GM12892 (cell line): ENCODE results near the gene BBIP1.

Experiments
- DNase-seq: peaks from one replicate; pipeline ENCODE4 v3.0.0; 2011; ENCODE audit not compliant: insufficient read length
- FAIRE-seq: peaks from 2 replicates; lab custom pipeline; 2011; peaks lifted over from hg19 to GRCh38; lab: Jason Lieb, UNC
- POLR2A ChIP-seq: IDR thresholded peaks from 2 replicates; pipeline ENCODE4 v1.6.1; 2011; ENCODE audit warnings: low read depth, low read length, control low read depth
- POLR2AphosphoS5 ChIP-seq: IDR thresholded peaks from 2 replicates; pipeline ENCODE4 v1.6.1; 2011; ENCODE audit warnings: low read depth, low read length, control low read depth
- TAF1 ChIP-seq: IDR thresholded peaks from 2 replicates; pipeline ENCODE4 v1.6.1; 2011; ENCODE audit warnings: low read depth, mild to moderate bottlenecking, control low read depth, low read length, borderline replicate concordance

The BBIP1 gene

DNA sequence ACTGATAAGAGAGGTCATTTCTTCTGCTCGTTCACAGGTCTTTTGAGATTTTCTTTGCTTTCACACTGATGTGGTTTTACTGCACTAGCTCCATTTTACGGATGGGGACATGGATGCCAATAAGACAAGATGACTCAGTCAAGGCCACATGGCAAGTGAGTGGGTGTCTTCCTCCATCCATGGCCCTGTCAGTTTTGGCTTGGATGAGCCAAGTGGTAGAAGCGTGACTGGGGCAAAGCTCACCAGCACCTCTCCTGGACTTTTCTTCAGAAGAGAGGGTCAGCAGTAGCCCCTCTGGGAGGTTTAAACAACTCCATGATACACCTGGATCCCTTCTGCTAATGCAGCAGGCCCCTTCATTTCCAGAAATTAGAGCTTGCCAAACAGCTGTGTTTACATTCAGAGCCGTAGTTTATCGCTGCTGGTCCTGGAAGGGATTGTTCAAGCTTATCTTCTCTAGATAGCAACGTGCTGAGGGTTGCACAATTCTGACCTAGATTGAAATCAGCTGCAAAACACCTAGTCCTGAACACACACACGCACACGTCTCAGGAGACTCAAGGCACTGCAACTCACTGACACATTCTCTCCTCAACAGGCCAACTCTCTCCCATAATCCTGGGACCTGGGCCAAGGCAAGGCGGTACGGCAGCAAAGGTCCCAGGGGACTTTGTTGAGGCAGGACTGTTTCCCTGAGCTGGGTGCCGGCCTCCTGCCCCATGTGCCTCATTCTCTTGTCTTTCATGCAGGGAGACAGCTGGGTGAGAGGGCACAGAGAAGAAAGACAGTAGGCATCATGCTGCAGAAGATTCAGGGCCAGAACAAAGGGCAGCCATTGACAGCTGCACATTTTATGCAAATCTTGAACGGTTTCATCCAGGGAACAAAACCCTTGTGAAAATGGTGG is 61.5 kb downstream of the BBIP1 start:
- FAIRE-seq = peak; percentile 84
- DNase-seq = no peak

DNA sequence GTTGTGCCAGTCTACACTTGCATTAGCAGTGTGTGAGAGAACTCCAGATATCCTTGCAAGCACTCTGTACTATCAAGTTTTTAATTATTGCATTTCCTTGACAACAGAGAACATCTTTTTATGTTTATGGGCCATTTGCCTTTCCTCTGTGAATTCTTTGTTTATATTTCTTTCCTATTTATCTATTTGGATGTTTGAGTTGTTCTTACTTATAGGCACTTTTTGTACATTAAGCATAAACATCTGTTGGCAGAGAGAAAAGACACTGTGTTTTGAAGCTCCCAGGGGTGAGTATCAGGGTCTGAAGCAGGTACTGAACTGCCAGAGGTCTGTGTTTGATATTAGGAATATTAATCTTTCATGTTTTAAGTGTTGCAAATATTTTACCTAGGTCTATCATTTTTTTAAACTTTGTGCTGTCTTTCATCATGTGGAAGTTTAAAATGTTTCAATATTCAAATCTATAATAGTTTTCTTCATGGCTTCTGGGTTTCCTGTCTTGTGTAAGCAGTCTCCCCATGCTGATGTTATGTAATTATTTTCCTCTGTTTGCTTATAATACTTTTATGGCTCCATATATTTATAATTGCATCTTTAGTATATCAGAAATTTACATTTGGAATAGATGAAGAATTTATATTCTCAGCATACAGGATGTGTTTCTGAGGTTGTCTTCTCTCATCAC is 64.9 kb downstream of the BBIP1 start:
- no peak for TF ChIP-seq TAF1
- TF ChIP-seq POLR2AphosphoS5 = no peak
- no peak for TF ChIP-seq POLR2A
- FAIRE-seq = no peak
- DNase-seq = no peak

More for the DNA sequence above, 61.5 kb downstream of the BBIP1 start:
- TF ChIP-seq TAF1 (no peak), POLR2AphosphoS5 (0 out of 2 replicates have a peak, but pooled peaks have one; percentile 45), POLR2A (no peak)

DNA sequence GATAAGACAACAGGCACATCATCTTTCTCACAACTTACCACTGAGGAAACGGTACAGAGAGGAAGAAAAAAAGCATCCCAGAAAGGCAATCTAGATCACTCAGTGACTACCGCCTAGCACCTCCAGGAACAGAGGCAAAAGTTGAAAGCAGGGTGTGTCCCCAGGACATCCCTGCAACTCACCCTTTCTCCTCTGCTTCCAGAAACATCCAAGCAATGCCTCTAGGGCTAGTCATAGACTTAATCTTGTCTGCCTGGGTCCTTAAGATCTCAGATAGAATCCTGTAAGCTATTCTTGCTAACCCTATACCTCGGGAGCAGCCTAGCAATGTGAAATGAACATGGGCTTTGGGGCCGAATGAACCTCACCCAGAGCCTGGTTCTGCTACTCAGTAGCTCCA is 66.0 kb downstream of the BBIP1 start:
- TF ChIP-seq POLR2A (no peak), TAF1 (no peak), POLR2AphosphoS5 (no peak)
- peak; percentile 71 for FAIRE-seq
- no peak for DNase-seq

DNA sequence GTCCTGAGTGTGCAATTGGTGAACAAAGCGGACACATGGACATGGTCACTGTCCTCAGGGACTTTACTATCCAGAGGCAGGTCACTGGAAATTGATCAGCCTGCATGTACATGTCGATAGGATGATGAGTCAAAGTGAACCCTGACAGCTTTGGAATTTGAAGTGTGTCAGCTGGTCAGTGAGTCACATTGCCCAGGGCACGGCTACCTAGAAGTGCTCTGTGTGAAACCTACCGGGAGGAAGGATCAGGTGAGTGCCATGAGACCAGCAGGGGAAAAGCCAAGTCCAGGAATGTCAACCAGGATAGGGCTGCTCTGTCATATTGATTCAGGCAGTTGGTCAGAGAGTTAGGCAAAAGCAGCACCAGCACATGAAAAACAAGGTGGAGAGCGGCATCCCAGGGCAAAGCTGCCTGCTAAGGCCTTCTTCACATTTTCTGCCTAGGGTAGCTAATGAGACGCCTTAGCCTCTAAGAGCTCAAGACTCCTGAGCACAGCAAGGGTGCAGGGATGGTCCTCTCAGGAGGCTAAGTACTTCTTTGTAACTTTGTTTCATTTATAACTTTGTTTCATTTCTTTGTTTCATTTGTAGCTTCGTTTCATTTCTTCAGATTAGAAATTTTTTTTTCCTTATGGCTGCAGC is 66.6 kb downstream of the BBIP1 start:
- no peak for TF ChIP-seq TAF1
- TF ChIP-seq POLR2AphosphoS5 = no peak
- TF ChIP-seq POLR2A = no peak
- FAIRE-seq = peak; percentile 61
- no peak for DNase-seq

DNA sequence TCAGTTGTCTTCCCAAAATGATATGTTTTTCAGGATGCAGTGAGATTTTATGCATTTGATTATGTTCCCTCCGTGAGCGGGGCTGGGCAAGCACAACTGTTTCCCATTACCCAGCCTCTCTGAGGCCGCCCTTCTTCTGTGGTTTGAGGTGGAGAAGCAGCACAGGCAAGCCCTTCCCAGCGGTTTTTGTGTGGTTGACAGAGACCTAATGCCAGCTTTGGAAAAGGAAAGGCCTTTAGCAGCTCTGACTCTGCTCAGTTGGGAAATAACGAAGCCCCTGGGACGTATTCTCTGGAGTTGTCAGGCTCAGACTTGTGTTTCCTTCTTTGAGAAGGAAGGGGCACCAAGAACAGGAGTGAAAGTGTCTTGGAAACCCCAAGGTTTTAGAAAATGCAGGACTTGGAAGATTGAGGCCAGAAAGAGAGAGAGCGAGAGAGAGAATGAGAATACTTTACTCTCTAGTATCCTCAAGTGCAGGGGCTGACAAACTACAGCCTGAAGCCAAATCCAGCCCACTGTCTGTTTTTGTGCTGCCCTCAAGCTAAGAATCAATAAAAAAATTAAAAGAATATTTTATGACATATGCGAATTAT is 67.9 kb downstream of the BBIP1 start:
- DNase-seq (no peak), FAIRE-seq (no peak)
- TF ChIP-seq POLR2A (no peak), POLR2AphosphoS5 (no peak), TAF1 (no peak)

DNA sequence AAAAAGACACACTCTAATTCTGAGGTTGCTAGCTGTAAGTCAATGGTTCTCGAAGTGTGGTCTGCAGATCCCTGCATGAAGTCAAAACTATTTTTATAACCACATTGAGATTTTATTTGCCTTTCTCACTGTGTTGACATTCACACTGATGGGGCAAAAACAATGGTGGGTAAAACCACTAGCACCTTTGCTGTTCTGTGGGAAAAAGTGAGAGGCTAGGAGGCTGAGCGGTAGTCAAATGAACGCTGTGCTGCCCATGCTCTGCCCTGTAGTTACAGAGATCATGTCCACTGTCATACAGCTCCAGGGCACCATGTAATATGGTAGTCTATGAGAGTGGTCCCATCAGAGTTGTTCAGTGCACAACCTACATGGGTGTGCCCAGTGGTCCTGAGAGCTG is 68.9 kb downstream of the BBIP1 start:
- DNase-seq (no peak), FAIRE-seq (no peak)
- no peak for TF ChIP-seq POLR2A
- TF ChIP-seq TAF1 = no peak
- TF ChIP-seq POLR2AphosphoS5 = no peak
